GM19193 (cell line): ENCODE data around the gene PABPN1.

Experiments
- POLR2A ChIP-seq: IDR thresholded peaks from 4 replicates; pipeline ENCODE4 v1.6.1; 2011; ENCODE audit not compliant: insufficient read depth, insufficient read length; ENCODE audit errors: extremely low read depth

Gene PABPN1, protein sequence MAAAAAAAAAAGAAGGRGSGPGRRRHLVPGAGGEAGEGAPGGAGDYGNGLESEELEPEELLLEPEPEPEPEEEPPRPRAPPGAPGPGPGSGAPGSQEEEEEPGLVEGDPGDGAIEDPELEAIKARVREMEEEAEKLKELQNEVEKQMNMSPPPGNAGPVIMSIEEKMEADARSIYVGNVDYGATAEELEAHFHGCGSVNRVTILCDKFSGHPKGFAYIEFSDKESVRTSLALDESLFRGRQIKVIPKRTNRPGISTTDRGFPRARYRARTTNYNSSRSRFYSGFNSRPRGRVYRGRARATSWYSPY

DNA sequence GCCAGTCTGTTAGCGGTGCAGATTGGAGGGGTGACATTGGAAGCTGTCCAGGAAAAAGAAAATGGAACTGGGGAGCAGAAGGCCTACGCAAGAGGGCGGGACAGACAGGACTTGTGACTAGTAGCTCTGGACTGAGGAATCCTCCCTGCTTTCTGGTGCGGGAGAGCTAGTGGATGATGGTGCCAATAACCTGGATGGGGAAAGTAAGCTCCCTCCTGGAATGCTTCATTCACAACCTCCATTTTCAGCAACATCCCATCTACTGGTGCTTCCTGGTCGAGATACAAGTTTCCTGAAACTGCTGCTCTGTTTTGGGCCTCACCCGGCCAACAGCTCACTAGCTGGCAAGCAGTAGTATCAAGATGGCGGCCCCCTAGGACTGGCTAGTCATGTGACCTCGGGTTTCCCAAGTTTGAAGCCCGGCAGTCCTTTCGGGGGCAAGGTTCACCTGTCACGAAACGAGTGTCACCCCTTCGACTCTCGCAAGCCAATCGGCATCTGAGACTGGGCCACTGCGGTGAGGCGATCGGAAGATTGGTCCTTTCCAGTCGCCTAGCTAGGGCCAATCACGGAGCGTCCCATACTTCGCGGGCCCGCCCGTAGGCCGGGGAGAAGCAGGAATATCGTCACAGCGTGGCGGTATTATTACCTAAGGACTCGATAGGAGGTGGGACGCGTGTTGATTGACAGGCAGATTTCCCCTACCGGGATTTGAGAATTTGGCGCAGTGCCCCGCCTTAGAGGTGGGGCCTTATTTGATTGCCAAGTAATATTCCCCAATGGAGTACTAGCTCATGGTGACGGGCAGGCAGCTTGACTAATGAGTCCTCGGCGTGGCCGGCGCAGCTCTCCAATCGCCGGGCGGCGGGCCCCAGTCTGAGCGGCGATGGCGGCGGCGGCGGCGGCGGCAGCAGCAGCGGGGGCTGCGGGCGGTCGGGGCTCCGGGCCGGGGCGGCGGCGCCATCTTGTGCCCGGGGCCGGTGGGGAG, at the start of gene PABPN1:
Gene PABPN1 (plus strand): TSS at position 874 of the 988 bp plus-strand sequence. CDS start 13 bp downstream, at position 887.
- TF ChIP-seq POLR2A: peak; percentile 73

DNA sequence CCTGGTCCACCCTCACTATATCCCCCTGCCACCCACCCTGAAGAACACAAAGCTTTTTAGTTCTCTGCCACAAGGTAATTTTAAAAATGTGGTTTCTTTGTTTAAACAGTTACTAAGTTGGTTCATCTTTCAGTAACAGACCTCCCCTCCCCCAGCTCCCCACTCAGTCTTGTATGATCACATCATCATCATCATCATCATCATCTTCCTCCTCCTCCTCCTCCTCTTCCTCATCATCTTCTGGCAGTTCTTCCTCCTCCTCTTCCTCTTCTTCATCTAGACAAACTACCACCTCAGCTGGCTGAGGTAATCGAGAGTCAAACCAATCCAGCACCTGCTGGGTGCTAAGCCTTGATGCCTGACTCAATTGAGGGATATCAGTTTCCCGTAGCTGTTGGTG, 45.8 kb upstream of the PABPN1 start:
- no peak for TF ChIP-seq POLR2A

DNA sequence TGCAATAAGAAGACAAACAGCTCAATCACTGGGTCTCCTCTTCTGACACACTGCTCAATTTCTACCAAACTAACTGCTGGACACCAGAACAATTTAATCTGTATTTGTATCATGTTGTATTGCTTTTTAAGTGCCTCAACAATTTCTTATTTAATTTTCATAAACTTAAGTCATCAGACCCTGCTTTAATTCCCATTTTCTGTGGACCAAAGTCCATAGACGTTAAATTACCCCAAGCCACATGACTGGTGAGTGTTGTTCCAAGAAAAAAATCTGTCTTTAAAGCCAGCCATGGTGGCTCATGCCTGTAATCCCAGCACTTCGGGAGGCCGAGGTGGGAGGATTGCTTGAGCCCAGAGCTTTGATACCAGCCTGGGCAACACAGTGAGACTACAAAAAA, 44.1 kb upstream of the PABPN1 start:
- no peak for TF ChIP-seq POLR2A

DNA sequence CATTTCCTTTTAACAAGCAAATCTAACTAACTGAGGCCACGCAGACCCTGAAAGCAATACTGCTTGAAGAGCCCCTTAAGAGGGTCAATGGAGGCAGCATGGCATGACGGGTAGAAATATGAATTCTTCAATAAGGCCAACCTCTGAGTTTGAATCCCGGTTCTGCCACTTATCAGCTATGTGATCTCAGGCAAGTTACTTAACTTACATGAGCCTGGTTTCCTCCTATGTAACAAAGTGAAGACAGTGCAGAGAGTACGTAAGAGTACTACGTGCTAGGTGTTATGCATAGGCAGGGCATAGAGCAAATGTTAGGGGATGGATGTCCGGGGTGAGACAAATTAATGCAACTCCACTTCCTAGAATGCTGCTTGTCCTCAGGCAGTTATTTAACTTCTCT, 40.0 kb upstream of the PABPN1 start:
- TF ChIP-seq POLR2A: no peak

DNA sequence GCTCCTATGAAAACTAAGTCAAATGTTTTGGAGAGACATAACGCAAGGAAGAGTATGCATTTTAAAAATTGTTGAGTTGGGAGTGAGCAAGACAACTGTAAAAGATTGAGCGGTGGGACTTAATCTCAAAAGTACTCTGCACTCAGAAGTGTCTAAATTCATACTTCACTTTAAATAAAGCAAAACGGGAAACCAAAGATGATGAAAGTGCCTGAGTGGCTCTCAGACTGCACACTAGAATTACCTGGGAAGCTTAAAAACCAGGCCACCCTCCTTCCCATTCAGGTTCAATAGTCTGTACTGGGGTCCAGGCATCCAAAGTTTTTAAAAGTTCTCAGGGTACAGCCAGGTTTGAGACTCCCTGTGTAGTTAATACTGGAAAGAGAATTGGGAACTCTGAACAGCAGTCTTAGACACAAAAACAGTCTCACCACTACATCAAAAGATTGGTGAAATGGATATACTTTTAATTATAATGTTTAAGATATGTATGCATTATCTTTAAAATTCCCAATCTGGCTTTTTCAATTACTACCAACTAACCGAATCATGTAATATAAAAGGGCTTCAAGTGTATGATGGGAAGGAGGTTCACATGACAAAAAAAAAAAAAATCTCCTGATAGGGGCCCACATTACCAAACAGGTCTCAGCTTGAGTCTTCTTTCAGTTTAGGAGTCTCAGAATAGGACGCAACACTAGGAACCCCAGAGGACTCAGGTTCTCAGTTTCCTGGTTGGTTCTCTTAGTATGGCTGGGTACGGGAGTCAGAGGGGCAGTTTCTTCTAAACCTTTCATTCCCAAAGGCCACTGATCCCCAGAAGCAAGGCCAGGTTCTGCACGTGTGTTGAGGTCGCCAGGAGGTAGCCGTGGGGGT, 36.4 kb upstream of the PABPN1 start:
- TF ChIP-seq POLR2A: no peak

DNA sequence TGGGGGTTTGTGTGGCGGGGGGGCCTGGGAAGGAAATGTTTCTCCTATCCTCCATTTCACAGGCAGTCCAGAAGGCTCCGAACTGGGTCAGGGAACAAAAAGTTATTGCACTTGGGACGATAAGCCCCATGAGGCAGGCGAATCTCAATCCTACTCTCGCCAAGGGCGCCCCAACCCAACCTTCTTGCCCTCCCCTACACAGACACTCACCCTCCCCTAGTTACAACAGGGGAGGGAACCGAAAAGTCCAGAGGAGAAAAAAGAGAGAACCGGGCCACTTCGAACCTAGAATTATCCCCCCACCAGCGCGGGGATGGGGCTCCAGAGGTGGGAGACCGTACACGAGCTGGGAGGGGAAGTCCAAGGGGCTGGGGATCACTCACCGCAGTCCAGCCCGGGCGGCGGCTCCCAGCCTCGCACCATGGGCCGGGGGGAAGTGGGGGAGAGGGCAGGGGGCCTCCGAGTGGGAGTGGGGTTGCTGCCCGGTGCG, 35.7 kb upstream of the PABPN1 start:
- TF ChIP-seq POLR2A: no peak

DNA sequence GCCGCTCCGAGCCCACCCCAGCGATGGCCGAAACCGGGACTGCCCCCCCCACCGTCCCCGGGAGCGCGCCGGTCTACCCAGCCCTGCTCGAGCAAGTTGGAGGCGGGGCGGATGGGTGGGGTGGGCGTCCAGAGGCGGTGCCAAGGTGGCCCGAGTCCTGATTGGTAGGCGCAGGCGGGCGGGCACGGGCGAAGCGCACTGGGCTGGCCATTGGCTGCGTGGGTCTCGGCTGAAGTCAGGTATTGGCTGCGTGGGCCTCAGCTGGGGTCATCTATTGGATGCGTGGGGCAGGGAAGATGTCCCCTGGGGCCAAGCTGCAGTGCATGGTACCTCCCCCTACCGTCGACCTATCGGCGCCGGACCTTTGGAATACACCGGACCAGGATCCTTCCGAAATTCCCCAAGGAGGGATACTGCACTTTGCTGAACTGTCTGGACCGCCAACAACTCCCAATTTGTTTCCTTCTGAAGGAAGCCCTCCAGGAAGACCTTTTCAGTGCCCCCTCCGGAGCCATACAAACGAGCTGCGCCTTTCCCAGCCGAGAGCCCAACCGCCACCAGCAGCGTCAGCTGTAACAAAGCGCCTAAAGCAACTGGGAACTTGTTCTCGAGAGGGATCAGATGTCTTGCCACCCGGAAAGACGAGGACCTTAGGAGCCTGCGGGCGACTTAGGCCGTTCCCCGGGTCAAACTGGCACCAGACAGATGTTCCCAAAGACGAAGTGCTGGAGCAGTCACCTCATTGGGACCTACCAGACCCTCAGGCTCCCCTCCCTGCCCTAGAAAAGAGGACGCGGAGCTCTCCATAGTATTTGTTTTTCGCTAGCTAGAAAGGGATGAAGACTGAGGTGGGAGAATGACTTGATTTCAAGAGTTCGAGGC, 35.0 kb upstream of the PABPN1 start, which contains the start of gene HOMEZ:
Gene HOMEZ (minus strand): TSS at position 113 of the 882 bp plus-strand sequence. CDS start 180 bp downstream, outside the sequence.
- peak; percentile 65 for TF ChIP-seq POLR2A

DNA sequence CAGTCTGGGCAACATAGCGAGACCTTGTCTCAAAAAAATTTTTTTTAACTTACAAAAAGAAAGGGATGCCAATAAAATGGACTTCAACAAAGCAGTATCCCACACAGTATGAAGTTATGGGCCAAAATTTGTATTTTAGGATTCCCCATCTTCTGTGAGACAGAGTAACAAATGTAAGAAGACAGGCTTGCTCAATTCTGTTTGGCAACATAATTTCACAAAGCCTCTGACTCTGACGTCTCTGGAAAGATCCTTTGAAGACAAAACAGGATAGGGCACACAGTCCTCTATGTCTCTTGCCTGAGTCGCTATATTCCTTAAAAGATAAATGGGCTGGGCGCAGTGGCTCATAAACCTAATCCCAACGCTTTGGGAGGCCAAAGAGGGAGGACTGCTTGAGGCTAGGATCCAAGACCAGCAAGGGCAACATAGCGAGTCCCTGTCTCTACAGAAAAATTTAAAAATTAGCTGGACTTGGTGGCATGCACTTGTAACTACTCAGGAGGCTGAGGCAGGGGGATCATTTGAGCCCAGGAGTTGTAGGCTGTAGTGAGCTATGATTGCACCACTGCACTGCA, 34.3 kb upstream of the PABPN1 start:
- TF ChIP-seq POLR2A: no peak

DNA sequence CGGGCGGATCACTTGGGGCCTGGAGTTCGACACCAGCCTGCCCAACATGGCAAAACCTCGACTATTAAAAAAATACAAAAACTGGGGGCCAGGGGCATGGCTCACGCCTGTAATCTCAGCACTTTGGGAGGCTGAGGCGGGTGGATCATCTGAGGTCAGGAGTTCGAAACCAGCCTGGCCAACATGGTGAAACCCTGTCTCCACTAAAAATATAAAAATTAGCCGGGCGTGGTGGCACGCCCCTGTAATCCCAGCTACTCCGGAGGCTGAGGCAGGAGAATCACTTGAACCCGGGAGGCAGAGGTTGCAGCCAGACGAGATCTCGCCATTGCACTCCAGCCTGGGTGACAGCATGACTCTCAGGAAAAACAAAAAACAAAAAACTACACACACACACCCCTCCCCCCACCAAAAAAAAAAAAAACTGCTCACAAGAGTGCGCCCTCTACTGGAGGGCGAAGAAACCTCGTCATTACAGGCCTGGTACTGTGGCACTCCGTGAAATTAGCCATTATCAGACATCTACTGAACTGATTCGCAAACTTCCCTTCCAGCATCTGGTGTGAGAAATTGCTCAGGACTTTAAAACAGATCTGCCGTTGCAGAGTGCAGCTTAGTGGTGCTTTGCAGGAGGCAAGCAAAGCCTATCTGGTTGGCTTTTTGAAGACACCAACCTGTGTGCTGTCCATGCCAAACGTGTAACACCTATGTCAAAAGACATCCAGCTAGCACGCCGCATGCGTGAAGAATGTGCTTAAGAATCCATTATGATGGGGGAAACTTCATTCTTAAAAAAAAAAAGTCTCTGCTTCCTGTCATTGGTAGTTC, 26.3 kb upstream of the PABPN1 start:
- no peak for TF ChIP-seq POLR2A

DNA sequence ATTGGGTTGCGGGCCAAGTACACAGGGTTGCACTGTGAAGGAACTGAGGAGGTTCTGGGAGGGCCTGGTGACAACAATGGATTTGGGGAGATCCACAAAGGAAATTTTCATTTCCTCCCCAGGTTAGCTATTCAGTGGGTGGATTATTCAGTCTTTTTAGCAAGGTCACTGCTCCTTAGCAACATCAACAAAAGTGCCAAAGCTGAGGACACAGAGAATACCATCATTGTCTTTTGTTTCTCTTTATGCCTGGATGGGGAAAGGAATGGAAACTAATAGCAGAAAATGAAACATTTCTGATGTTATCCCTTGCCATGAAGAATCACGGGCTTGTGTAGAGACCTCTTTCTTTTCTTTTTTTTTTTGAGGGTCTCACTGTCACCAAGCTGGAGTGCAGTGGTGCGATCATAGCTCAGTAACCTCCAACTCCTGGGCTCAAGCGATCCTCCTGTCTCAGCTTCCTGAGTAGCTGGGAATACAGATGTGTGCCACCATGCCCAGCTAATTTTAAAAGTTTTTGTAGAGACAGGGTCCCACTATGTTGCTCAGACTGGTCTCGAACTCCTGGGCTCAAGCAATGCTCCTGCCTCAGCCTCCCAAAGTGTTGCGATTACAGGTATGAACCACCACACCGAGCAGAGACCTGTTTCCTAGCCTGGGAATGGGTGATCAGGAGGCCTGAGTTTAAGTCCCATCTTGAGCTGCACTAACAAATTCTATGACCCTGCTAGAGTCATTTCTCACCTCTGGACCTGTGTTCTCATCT, 25.1 kb upstream of the PABPN1 start:
- no peak for TF ChIP-seq POLR2A

DNA sequence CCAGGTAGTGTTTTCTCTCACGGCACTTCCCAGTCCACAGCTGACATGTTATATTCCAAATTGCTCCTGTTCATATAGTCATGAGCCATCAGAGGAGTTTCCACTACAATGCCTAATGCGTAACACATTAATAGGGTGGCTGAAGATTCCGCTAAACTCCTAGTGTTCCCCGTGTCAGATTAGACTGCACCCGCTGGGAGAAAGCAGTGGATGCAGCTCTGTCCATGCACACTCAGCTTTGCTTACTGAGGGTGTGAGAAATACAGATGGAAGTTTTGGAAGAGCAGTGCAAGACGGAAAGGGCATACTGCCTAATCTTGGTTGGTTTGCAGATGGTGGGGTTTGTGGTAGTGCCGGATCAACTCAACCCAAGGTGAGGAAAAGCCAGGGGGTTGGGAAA, 24.2 kb upstream of the PABPN1 start:
- TF ChIP-seq POLR2A: no peak
